ENCODE measurements around the gene SPDYE4. TPM values are rescaled to one million over a fixed set of nuclear protein-coding genes. Genes with fewer than 3 reads are reported as not detected.

The SPDYE4 gene
- polyA plus RNA-seq, 2 donors = not detected

DNA sequence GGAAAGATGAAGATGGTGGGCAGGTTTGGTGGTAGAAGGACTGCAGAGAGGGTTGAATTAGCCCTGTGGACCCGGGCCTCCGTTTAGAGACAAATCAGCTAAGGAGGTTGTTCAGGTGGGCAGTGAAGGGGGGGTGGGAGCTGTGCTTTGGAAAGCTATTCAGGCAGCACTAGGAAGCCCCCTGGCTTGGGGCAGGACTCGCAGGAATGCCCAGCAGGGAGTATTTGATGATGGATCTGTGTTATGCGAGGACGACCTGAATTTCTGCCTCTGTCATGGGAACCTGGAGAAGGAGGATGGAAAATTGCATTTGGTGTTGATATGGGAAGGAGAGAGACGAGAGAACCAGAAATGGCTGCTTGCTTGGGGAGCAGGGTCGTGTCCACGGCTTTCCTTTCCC, 3.5 kb downstream of the SPDYE4 start:
- H3K36me3 ChIP-seq (ENCODE audit: control insufficient read depth in 2 of 2, insufficient read depth in 2 of 2, low read length in 1 of 2) = no peaks in the 10 kb centered on the region
- no peak overlapping the region for H3K4me3 ChIP-seq (ENCODE audit: low read depth in 1 of 2, low read length in 2 of 2)
- H3K27me3 ChIP-seq (ENCODE audit: control insufficient read depth in 1 of 2, insufficient read depth in 2 of 2, low read length in 2 of 2) = no peaks in the 10 kb centered on the region
- no peaks in the 10 kb centered on the region for H3K4me1 ChIP-seq (ENCODE audit: control insufficient read depth in 2 of 2, insufficient read depth in 2 of 2, low read length in 1 of 2)
- 78 to 81% methylated on average over 8 of the region's 8 CpGs for WGBS, 2 donors
- H3K9me3 ChIP-seq (ENCODE audit: control insufficient read depth in 2 of 2, insufficient read depth in 1 of 2, low read depth in 1 of 2, low read length in 1 of 2) = no peaks in the 10 kb centered on the region
- H3K27ac ChIP-seq (ENCODE audit: low read depth in 2 of 2, low read length in 1 of 2) = no peak overlapping the region

DNA sequence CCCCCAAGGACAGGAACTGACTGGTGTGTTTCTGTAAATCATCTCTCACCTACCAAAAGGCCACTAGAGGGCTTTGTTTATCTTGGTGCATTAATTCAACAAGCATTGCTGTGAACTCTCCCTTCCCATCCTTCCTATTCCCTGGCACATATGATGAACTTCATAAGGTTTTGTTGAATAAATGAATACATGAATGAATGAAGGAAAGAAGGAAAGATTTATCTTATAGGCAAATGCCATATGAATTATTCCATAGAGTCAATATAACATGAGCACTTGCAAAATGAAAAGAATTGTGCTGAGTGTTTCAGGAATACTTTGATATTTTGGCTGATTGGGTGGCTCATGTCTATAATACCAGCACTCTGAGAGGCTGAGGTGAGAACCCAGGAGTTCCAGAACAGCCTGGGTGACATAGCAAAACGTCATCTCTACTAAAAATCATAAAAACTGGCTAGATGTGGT, 4.3 kb downstream of the SPDYE4 start:
- Histone ChIP-seq H3K27me3 (ENCODE audit: control insufficient read depth in 1 of 2, insufficient read depth in 2 of 2, low read length in 2 of 2) (no peaks in the 10 kb centered on the region), H3K4me3 (ENCODE audit: low read depth in 1 of 2, low read length in 2 of 2) (no peak overlapping the region), H3K9me3 (ENCODE audit: control insufficient read depth in 2 of 2, insufficient read depth in 1 of 2, low read depth in 1 of 2, low read length in 1 of 2) (no peaks in the 10 kb centered on the region), H3K4me1 (ENCODE audit: control insufficient read depth in 2 of 2, insufficient read depth in 2 of 2, low read length in 1 of 2) (no peaks in the 10 kb centered on the region), H3K36me3 (ENCODE audit: control insufficient read depth in 2 of 2, insufficient read depth in 2 of 2, low read length in 1 of 2) (no peaks in the 10 kb centered on the region), H3K27ac (ENCODE audit: low read depth in 2 of 2, low read length in 1 of 2) (no peak overlapping the region)
- 30 to 38% methylated on average over 1 of the region's 1 CpG for WGBS, 2 donors

DNA sequence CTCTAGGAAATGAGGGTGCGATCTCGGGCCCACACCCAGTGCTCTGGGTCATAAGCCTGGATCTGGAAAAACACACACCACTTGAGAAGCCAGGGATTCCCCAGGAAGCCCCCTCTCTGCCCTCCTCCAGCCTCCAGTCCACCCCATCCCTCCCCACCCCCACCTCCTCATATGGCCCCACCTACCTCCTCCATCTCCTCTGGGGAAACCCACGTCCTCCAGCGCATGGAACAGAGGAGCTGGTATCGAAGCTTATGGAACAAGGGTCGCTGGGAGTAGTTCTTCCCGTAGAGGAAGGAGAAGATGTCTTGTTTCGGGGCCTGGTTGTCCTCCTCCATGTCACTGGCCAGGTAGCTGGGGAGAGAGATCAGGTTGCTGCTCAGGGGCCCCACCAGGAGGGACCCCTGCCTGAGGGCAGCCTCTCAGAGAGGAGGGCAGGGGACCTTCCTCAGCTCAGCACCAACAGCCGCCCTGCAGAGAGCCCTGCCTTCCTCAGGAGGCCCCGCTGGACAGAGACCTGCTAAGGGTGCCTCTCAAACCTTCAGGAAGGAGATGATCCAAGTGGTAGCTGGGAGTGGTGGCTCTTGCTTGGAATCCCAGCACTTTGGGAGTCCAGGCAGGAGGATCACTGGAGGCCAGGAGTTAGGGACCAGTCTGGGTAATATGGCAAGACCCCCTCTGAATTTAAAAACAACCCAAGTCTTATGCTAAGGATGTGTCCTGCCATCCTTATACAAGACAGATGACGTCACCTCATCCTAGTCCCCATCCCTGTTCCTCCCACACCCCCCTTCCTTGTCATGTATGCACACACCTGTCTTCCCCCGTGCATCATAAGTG, 5.0 kb downstream of the SPDYE4 start:
- Histone ChIP-seq H3K27ac (ENCODE audit: low read depth in 2 of 2, low read length in 1 of 2) (no peak overlapping the region), H3K27me3 (ENCODE audit: control insufficient read depth in 1 of 2, insufficient read depth in 2 of 2, low read length in 2 of 2) (no peaks in the 10 kb centered on the region), H3K4me3 (ENCODE audit: low read depth in 1 of 2, low read length in 2 of 2) (no peak overlapping the region), H3K9me3 (ENCODE audit: control insufficient read depth in 2 of 2, insufficient read depth in 1 of 2, low read depth in 1 of 2, low read length in 1 of 2) (no peaks in the 10 kb centered on the region), H3K4me1 (ENCODE audit: control insufficient read depth in 2 of 2, insufficient read depth in 2 of 2, low read length in 1 of 2) (no peaks in the 10 kb centered on the region), H3K36me3 (ENCODE audit: control insufficient read depth in 2 of 2, insufficient read depth in 2 of 2, low read length in 1 of 2) (no peaks in the 10 kb centered on the region)
- WGBS, 2 donors = 76 to 81% methylated on average over 12 of the region's 12 CpGs

DNA sequence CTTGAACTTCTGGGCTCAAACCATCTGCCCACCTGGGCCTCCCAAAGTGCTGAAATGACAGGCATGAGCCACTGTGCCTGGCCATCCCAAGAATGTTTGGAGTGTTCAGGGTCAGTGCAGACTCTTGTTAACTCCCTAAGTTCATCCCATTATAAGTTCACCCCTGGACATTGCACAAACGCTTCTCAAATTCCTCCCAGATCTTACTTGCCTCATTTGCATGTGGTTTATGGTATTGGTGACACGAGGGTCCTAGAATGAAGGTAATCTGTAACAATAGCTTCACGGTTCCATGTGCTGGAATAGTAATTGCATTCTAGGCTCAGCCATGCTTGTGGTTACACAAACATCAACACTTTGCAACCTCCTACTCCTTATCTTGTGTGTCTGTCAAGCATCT, 8.7 kb downstream of the SPDYE4 start:
- H3K4me3 ChIP-seq (ENCODE audit: low read depth in 1 of 2, low read length in 2 of 2) = no peak overlapping the region
- no peaks in the 10 kb centered on the region for H3K9me3 ChIP-seq (ENCODE audit: control insufficient read depth in 2 of 2, insufficient read depth in 1 of 2, low read depth in 1 of 2, low read length in 1 of 2)
- no peaks in the 10 kb centered on the region for H3K27me3 ChIP-seq (ENCODE audit: control insufficient read depth in 1 of 2, insufficient read depth in 2 of 2, low read length in 2 of 2)
- no peaks in the 10 kb centered on the region for H3K36me3 ChIP-seq (ENCODE audit: control insufficient read depth in 2 of 2, insufficient read depth in 2 of 2, low read length in 1 of 2)
- no peaks in the 10 kb centered on the region for H3K4me1 ChIP-seq (ENCODE audit: control insufficient read depth in 2 of 2, insufficient read depth in 2 of 2, low read length in 1 of 2)
- WGBS, 2 donors = 65% methylated on average over 3 of the region's 3 CpGs
- H3K27ac ChIP-seq (ENCODE audit: low read depth in 2 of 2, low read length in 1 of 2) = no peak overlapping the region

DNA sequence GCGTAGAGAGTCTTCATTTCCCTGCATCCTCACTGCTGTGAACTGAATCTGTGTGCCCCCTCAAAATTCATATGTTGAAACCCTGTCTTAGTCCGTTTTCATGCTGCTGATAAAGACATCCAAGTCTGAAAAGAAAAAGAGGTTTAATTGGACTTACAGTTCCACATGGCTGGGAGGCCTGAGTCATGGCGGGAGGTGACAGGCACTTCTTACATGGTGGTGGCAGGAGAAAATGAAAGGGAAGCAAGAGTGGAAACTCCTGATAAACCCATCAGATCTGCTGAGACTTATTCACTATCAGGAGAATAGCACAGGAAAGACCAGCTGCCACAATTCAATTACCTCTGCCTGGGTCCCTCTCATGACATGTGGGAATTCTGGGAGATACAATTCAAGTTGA, 10.6 kb downstream of the SPDYE4 start:
- Histone ChIP-seq H3K36me3 (ENCODE audit: control insufficient read depth in 2 of 2, insufficient read depth in 2 of 2, low read length in 1 of 2) (no peaks in the 10 kb centered on the region), H3K9me3 (ENCODE audit: control insufficient read depth in 2 of 2, insufficient read depth in 1 of 2, low read depth in 1 of 2, low read length in 1 of 2) (no peaks in the 10 kb centered on the region), H3K4me1 (ENCODE audit: control insufficient read depth in 2 of 2, insufficient read depth in 2 of 2, low read length in 1 of 2) (no peaks in the 10 kb centered on the region), H3K4me3 (ENCODE audit: low read depth in 1 of 2, low read length in 2 of 2) (no peak overlapping the region), H3K27me3 (ENCODE audit: control insufficient read depth in 1 of 2, insufficient read depth in 2 of 2, low read length in 2 of 2) (no peaks in the 10 kb centered on the region), H3K27ac (ENCODE audit: low read depth in 2 of 2, low read length in 1 of 2) (no peak overlapping the region)
- WGBS, 2 donors = 83 to 88% methylated on average over 3 of the region's 3 CpGs

DNA sequence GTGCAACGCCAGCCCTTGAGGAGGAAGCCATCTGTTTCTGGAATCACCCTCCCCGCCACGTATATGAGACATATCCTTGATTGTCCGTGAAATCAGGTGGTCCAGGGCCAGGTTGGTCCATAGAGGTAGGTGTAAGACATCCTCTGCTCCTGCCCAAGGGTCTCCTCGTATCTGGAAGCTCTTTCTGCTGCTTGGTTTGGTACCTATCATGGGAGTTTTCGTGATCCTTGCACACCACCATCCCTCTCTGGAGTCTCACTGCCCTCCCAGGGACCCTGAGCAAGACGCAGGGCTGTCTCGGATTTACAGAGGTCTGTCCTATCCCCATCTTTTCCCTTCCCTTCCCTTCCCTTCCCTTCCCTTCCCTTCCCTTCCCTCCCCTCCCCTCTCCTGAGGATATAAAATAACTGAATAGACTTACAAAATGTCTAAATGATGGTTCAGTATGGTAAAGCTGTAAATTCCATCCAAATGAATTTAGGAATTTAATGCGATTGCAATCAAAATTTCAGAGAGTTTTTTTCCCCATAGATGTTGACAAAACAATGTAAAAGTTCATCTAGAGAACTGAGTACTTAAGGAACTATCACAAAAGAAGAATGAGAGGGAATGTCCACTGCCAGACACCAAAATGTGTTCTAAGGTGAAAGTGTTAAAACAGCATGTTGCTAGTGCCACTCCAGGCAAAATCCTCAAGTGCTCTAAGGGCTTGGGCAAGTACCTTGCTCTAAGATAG, 11.7 kb downstream of the SPDYE4 start:
- Histone ChIP-seq H3K27ac (ENCODE audit: low read depth in 2 of 2, low read length in 1 of 2) (no peak overlapping the region), H3K27me3 (ENCODE audit: control insufficient read depth in 1 of 2, insufficient read depth in 2 of 2, low read length in 2 of 2) (no peaks in the 10 kb centered on the region), H3K4me1 (ENCODE audit: control insufficient read depth in 2 of 2, insufficient read depth in 2 of 2, low read length in 1 of 2) (no peaks in the 10 kb centered on the region), H3K36me3 (ENCODE audit: control insufficient read depth in 2 of 2, insufficient read depth in 2 of 2, low read length in 1 of 2) (no peaks in the 10 kb centered on the region), H3K4me3 (ENCODE audit: low read depth in 1 of 2, low read length in 2 of 2) (no peak overlapping the region), H3K9me3 (ENCODE audit: control insufficient read depth in 2 of 2, insufficient read depth in 1 of 2, low read depth in 1 of 2, low read length in 1 of 2) (no peaks in the 10 kb centered on the region)
- WGBS, 2 donors = 18 to 21% methylated on average over 9 of the region's 9 CpGs

DNA sequence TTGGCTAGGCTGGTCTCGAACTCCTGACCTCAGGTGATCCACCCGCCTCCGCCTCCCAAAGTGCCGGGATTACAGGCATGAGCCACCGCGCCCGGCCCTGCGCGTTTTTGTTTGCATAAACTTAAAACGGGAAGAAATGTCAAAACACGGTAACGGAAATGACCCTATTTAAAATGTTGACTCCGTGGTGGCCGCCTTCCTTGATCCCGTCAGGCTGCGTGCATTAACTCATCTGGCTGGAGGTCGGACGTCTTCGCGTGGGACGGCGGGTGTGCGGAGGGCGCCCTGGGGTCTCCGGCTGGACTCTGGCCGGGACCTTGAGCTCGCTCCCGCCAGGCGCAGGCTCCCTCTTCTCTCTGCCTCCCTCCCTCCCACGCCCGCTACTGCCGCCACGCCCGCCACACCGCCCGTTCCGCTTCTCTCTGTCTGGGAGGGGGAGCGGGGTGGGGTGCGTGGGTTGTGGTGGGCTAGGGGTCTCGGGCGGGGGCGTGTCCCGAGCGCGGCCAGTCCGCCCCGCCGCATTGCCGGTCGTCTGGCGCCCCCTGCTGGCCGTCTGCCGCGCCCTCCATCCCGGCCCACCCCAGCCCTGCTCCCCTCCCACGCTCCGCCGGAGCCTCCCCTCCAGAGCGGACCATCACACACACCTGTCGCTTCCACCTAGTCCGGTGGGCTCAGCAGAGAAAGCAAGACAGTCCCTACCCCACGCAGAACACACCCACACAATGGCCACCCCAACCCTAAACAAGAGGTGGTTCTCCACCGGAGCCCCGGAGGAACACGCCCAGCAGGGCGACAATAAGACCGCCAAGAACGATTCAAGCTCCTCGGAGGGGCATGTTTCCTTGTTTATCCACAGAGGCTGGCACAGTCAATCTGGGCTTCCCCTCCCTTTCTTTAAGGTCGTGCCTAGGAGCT, 12.5 kb downstream of the SPDYE4 start:
- H3K9me3 ChIP-seq (ENCODE audit: control insufficient read depth in 2 of 2, insufficient read depth in 1 of 2, low read depth in 1 of 2, low read length in 1 of 2) = no peaks in the 10 kb centered on the region
- no peaks in the 10 kb centered on the region for H3K27me3 ChIP-seq (ENCODE audit: control insufficient read depth in 1 of 2, insufficient read depth in 2 of 2, low read length in 2 of 2)
- H3K36me3 ChIP-seq (ENCODE audit: control insufficient read depth in 2 of 2, insufficient read depth in 2 of 2, low read length in 1 of 2) = no peaks in the 10 kb centered on the region
- 0 to 1% methylated on average over 59 to 69 of the region's 70 CpGs for WGBS, 2 donors
- peak overlapping the region; percentile 51 to 58 for H3K4me3 ChIP-seq (ENCODE audit: low read depth in 1 of 2, low read length in 2 of 2)
- H3K4me1 ChIP-seq (ENCODE audit: control insufficient read depth in 2 of 2, insufficient read depth in 2 of 2, low read length in 1 of 2) = no peaks in the 10 kb centered on the region
- H3K27ac ChIP-seq (ENCODE audit: low read depth in 2 of 2, low read length in 1 of 2) = peak overlapping the region in 1 of 2 donors; percentile 6

DNA sequence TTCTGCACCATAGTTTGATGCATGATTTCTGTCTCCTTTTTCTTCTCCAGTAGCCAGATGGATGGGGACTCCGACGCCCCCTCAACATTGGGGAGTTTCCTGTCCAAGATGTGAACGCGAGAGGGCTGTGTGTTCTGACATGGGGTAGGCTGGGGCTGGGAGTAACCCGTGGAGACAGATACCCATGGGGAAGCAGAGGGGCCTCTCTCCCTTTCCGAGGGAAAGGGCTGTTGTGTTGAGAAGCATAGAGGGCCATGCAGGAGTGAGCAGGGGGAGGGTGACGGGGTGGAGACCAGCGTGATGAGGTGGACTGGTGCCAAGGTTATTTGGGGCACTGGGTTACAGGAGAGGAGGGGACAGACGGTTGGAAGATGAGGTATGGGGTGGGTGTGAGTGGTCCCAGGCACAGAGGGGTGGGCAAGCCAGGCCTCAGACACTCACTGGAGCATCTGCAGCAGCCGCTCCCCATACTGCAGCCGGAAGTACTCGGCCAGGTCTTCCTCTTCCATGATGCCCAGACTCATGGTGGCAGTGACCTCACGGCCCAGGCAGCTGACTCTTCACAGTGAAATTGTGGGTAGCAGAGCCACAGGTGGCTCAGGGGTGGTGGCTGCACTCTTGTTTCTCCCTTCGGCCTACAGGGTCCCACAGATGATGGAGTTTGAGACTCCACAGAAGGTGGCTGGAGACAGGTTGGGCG, 14.1 kb downstream of the SPDYE4 start:
- H3K27ac ChIP-seq (ENCODE audit: low read depth in 2 of 2, low read length in 1 of 2) = no peak overlapping the region
- H3K4me1 ChIP-seq (ENCODE audit: control insufficient read depth in 2 of 2, insufficient read depth in 2 of 2, low read length in 1 of 2) = no peaks in the 10 kb centered on the region
- 66 to 74% methylated on average over 15 of the region's 15 CpGs for WGBS, 2 donors
- H3K4me3 ChIP-seq (ENCODE audit: low read depth in 1 of 2, low read length in 2 of 2) = no peak overlapping the region
- no peaks in the 10 kb centered on the region for H3K36me3 ChIP-seq (ENCODE audit: control insufficient read depth in 2 of 2, insufficient read depth in 2 of 2, low read length in 1 of 2)
- no peaks in the 10 kb centered on the region for H3K27me3 ChIP-seq (ENCODE audit: control insufficient read depth in 1 of 2, insufficient read depth in 2 of 2, low read length in 2 of 2)
- no peaks in the 10 kb centered on the region for H3K9me3 ChIP-seq (ENCODE audit: control insufficient read depth in 2 of 2, insufficient read depth in 1 of 2, low read depth in 1 of 2, low read length in 1 of 2)

DNA sequence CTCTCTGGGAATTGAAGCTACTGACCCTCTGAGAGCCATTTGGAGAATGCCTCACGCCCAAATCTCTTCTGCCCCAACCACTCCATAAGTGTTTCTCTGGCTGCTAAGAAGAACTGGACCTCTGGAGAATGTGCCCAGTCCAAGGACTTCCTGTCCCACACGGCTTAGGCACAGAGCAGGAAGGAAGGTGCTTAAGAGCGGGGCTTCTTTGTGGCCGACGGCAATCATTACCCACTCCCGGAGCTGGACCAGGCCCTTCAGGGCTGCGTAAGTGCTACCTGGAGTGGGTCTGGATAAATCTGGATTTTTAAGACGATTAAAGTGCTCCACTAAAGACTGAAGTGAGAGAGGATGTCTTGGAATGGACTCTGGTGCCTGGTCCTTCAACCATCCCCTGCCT, 15.5 kb downstream of the SPDYE4 start:
- Histone ChIP-seq H3K27ac (ENCODE audit: low read depth in 2 of 2, low read length in 1 of 2) (no peak overlapping the region), H3K4me1 (ENCODE audit: control insufficient read depth in 2 of 2, insufficient read depth in 2 of 2, low read length in 1 of 2) (no peaks in the 10 kb centered on the region), H3K4me3 (ENCODE audit: low read depth in 1 of 2, low read length in 2 of 2) (no peak overlapping the region), H3K9me3 (ENCODE audit: control insufficient read depth in 2 of 2, insufficient read depth in 1 of 2, low read depth in 1 of 2, low read length in 1 of 2) (no peaks in the 10 kb centered on the region), H3K27me3 (ENCODE audit: control insufficient read depth in 1 of 2, insufficient read depth in 2 of 2, low read length in 2 of 2) (no peaks in the 10 kb centered on the region), H3K36me3 (ENCODE audit: control insufficient read depth in 2 of 2, insufficient read depth in 2 of 2, low read length in 1 of 2) (no peaks in the 10 kb centered on the region)
- 73 to 75% methylated on average over 8 of the region's 8 CpGs for WGBS, 2 donors
